Fibroblast of lung (primary cell): ENCODE results near the gene CDK2. TPM values are rescaled to one million over a fixed set of nuclear protein-coding genes. Genes with fewer than 3 reads are reported as not detected.

Experiments
- DNase-seq, 2 donors: peaks; one replicate each; pipeline versions ENCODE4 v3.0.0 to v3.0.0-alpha.2; 2010; ENCODE audit warnings: low read depth in 2 of 2
- H2AFZ ChIP-seq: 2 replicates; pipeline ENCODE4 v1.5.1; 2012; ENCODE audit warnings: low read length, control low read depth, inconsistent platforms
- H3K27ac ChIP-seq: 2 replicates; pipeline ENCODE4 v1.5.1; 2011; ENCODE audit warnings: low read length, control low read depth; ENCODE audit not compliant: insufficient read depth
- H3K27me3 ChIP-seq: 2 replicates; pipeline ENCODE4 v1.5.1; 2011; ENCODE audit warnings: mild to moderate bottlenecking, low read length; ENCODE audit not compliant: control insufficient read depth, insufficient read depth
- H3K36me3 ChIP-seq: 2 replicates; pipeline ENCODE4 v1.5.1; 2011; ENCODE audit warnings: low read length; ENCODE audit not compliant: control insufficient read depth, insufficient read depth
- H3K4me1 ChIP-seq: 2 replicates; pipeline ENCODE4 v1.5.1; 2011; ENCODE audit warnings: low read length; ENCODE audit not compliant: control insufficient read depth, insufficient read depth; ENCODE audit errors: extremely low read depth
- H3K4me2 ChIP-seq: 2 replicates; pipeline ENCODE4 v1.5.1; 2011; ENCODE audit warnings: low read length, control low read depth; ENCODE audit not compliant: insufficient read depth; ENCODE audit errors: extremely low read depth
- H3K4me3 ChIP-seq, 4 experiments: fragments of 200-600 bp in 1 of 4; sonication (generic) in 1 of 4; replicated peaks in 1 of 4; 2 replicates each; pipeline ENCODE4 v1.5.1; 2011 to 2016; ENCODE audit warnings: low read length in 4 of 4, low read depth in 3 of 4, mild to moderate bottlenecking in 3 of 4, control low read depth in 2 of 4, inconsistent platforms in 1 of 4, mixed read lengths in 1 of 4; ENCODE audit not compliant: insufficient read depth in 1 of 4; ENCODE audit errors: control extremely low read depth in 1 of 4
- H3K79me2 ChIP-seq: 2 replicates; pipeline ENCODE4 v1.5.1; 2012; ENCODE audit warnings: mild to moderate bottlenecking, low read length, inconsistent platforms; ENCODE audit not compliant: control insufficient read depth, insufficient read depth
- H3K9ac ChIP-seq: 2 replicates; pipeline ENCODE4 v1.5.1; 2011; ENCODE audit warnings: mild to moderate bottlenecking, low read length, control low read depth; ENCODE audit not compliant: insufficient read depth
- H3K9me3 ChIP-seq: 2 replicates; pipeline ENCODE4 v1.5.1; 2012; ENCODE audit warnings: low read depth, low read length; ENCODE audit not compliant: control insufficient read depth, insufficient read depth
- H4K20me1 ChIP-seq: 2 replicates; pipeline ENCODE4 v1.5.1; 2011; ENCODE audit warnings: low read length; ENCODE audit not compliant: control insufficient read depth, insufficient read depth; ENCODE audit errors: extremely low read depth
- CTCF ChIP-seq, 2 donors: IDR thresholded peaks in 1 of 2; conservative IDR thresholded peaks in 1 of 2; 1 replicate in 1 of 2; 2 replicates in 1 of 2; pipeline ENCODE4 v1.5.1; 2011 to 2012; ENCODE audit warnings: low read length in 2 of 2, control low read depth in 1 of 2, inconsistent platforms in 1 of 2, low read depth in 1 of 2, mild to moderate bottlenecking in 1 of 2
- EZH2 ChIP-seq: IDR thresholded peaks from 2 replicates; pipeline ENCODE4 v1.5.1; 2012; ENCODE audit warnings: low read length, control low read depth, mild to moderate bottlenecking; ENCODE audit errors: missing control alignments
- polyA plus RNA-seq, 2 donors: library from polyadenylated mRNA; depleted of rRNA in 1 of 2; stranded (reverse) in 1 of 2; unstranded in 1 of 2; fragments of >200 nt; gene quantifications; 2 replicates each; pipeline ENCODE4 v1.2.1, GENCODE V29; 2011 to 2012; ENCODE audit warnings: missing spikeins in 1 of 2
- total RNA-seq: library from RNA; depleted of rRNA; stranded (reverse); fragments of >200 nt; gene quantifications from 2 replicates; pipeline ENCODE4 v1.2.1, GENCODE V29; 2014

Gene CDK2
- total and polyA plus RNA-seq, 2 donors (not counting 1 experiment from before 2014, with no cell fraction given), result 12.7 to 32.5 TPM

DNA sequence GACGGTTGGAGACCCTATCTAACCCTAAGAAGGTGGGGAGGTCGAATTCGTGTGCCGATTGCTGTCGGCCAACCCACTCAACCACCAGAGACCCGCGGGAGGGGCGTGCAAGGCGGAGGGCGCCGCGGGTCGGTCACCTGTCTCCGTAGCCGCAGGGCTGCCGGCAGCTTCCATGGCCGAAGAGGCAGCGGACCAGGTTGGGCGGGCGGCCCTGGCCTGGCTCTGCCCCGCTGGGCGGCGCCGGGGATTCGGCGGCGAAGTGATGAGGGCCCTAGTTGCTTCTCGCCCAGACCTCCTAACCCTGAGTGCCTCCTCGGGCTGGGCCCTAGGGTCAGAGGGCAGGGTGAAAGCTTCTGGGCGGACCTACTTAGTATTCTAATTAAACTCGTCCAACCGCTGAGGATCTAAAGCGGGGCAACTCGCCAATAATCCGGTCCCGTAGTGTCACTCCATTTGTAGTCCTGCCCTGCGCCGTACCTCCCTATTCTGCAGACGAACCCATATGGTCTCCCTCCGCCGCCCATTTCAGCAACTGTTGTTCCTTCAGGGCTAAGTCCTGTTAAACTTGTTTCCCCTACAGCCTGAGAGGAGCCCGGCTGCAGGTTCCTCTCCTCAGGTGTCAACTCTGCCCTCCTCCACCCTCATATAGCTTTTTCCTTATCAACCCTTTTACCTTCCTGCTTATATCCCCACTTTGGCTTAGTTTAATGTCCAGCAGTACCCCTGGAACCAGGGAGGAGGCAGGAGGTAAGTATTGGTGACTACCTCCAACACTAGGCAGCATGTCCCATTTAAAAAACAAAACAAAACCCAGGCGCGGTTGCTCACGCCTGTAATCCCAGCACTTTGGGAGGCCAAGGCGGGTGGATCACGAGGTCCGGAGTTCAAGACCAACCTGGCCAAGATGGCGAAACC, 38.8 kb upstream of the CDK2 start, which contains the start of gene PYM1:
Gene PYM1, minus strand, starts transcription at position 307 of the 915 bp plus-strand sequence. Its CDS starts 133 bp downstream, at position 174.
- Histone ChIP-seq H3K4me1 (peaks cover 16% of the 10 kb centered on the region), H3K27me3 (no peaks in the 10 kb centered on the region), H3K4me3 (peak within 1 kb of the TSS; percentile 84 to 100 (median 98)), H3K9me3 (no peaks in the 10 kb centered on the region), H3K79me2 (peaks cover 33% of the 10 kb centered on the region), H3K9ac (peak within 1 kb of the TSS; percentile 90), H2AFZ (peak within 1 kb of the TSS; percentile 86), H3K36me3 (no peaks in the 10 kb centered on the region), H3K4me2 (peak within 1 kb of the TSS; percentile 81), H4K20me1 (no peaks in the 10 kb centered on the region), H3K27ac (peak within 1 kb of the TSS; percentile 94)
- peak; percentile 64 to 75 for DNase-seq
- TF ChIP-seq CTCF (conservative IDR thresholded peaks at IDR 0.05 in 1 of 2, IDR thresholded peaks at IDR 0.05 in 1 of 2; ENCODE audit: low read depth in 1 of 2, low read length in 2 of 2) (no peak), EZH2 (no peak)

DNA sequence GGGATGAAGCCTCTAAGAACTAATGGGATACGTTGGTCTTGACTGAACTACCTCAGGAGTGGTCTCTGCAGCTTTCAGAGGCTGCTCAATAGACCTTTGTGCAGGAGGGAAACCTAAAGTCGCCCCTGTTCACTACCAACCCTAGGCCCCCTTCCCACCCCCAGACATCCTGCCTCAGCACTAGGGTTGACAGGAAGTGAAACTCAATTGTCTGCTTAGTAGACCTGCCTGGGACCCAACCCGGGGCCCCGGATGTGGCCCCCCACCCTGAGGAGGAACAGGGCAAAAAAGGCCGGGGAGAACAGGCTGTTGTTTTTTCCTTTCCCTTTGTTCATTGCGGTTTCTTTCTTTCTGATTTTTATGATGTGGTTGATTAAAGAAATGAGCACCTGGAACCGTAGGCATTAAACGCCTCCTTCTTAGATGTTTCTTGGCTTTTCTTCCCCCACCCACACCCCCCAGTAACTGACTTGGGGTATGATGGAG, 37.3 kb upstream of the CDK2 start:
- Histone ChIP-seq H4K20me1 (no peaks in the 10 kb centered on the region), H2AFZ (no peak overlapping the region), H3K27ac (no peak overlapping the region), H3K4me1 (peaks cover 21% of the 10 kb centered on the region), H3K9me3 (no peaks in the 10 kb centered on the region), H3K36me3 (no peaks in the 10 kb centered on the region), H3K4me3 (no peak overlapping the region), H3K27me3 (no peaks in the 10 kb centered on the region), H3K4me2 (no peak overlapping the region), H3K9ac (no peak overlapping the region), H3K79me2 (peaks cover 24% of the 10 kb centered on the region)
- TF ChIP-seq CTCF (conservative IDR thresholded peaks at IDR 0.05 in 1 of 2, IDR thresholded peaks at IDR 0.05 in 1 of 2; ENCODE audit: low read depth in 1 of 2, low read length in 2 of 2) (no peak), EZH2 (no peak)
- no peak for DNase-seq

DNA sequence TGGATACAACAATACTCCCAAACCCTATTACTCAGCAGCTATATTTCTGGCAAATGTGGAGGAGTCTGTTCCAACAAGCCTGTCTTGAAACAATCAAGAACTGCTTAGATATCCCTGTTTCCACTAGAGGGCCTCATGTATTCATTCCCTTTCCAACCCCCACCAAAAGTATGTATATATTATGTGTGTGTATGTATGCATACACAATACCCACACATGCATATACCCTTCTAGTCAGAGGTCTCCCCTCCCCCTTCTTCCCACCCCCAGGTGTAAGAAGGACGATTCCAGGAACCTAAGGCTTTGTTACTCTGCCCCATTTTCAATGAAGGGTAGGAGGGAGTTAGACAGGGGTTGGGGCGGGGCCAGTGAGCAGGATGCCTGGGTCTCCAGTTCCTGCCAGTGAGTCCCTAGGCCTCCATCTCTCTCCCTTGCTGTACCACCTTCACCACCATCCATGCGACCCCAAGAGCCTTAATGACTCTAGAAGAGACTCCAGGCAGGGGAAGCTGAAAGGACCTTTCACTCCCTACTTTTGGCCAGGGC, 35.8 kb upstream of the CDK2 start, which contains the start of gene DGKA:
Gene DGKA, plus strand, starts transcription at position 392 of the 546 bp plus-strand sequence. CDS start 5,342 bp downstream, outside the sequence.
- Histone ChIP-seq H3K4me1 (peaks cover 25% of the 10 kb centered on the region), H3K9me3 (no peaks in the 10 kb centered on the region), H4K20me1 (no peaks in the 10 kb centered on the region), H2AFZ (peak within 1 kb of the TSS; percentile 78), H3K27me3 (no peaks in the 10 kb centered on the region), H3K36me3 (no peaks in the 10 kb centered on the region), H3K4me2 (peak within 1 kb of the TSS; percentile 87), H3K9ac (peak within 1 kb of the TSS; percentile 72), H3K27ac (peak within 1 kb of the TSS; percentile 82), H3K79me2 (peaks cover 13% of the 10 kb centered on the region), H3K4me3 (peak within 1 kb of the TSS; percentile 60 to 81 (median 72))
- TF ChIP-seq CTCF (conservative IDR thresholded peaks at IDR 0.05 in 1 of 2, IDR thresholded peaks at IDR 0.05 in 1 of 2; ENCODE audit: low read depth in 1 of 2, low read length in 2 of 2) (peak; percentile 54 to 70), EZH2 (no peak)
- peak; percentile 71 to 89 for DNase-seq
